Esophagus squamous epithelium (tissue), 4 donors: ENCODE data around the gene GOSR1.

Experiments
- CTCF ChIP-seq, 6 experiments: fragments of 450-650 bp in 4 of 6; fragments of 200-600 bp in 2 of 6; sonication (generic) in 2 of 6; IDR thresholded peaks; one replicate each; pipeline ENCODE4 v1.5.1; 2016 to 2019; ENCODE audit warnings: antibody characterized with exemption in 6 of 6, mild to moderate bottlenecking in 4 of 6, moderate library complexity in 4 of 6
- POLR2A ChIP-seq, 4 donors: fragments of 450-650 bp; IDR thresholded peaks; one replicate each; pipeline ENCODE4 v1.6.1; 2017; ENCODE audit warnings: antibody characterized with exemption in 4 of 4, mild to moderate bottlenecking in 4 of 4, moderate library complexity in 3 of 4

- TF ChIP-seq POLR2A (IDR thresholded peaks at IDR 0.05) (no peak), CTCF (IDR thresholded peaks at IDR 0.05) (no peak)
Measured at GRCh38 chr17:30556374-30557332, 79.4 kb downstream of the GOSR1 start.
